Measurements from ENCODE around the gene C1QA.

DNA sequence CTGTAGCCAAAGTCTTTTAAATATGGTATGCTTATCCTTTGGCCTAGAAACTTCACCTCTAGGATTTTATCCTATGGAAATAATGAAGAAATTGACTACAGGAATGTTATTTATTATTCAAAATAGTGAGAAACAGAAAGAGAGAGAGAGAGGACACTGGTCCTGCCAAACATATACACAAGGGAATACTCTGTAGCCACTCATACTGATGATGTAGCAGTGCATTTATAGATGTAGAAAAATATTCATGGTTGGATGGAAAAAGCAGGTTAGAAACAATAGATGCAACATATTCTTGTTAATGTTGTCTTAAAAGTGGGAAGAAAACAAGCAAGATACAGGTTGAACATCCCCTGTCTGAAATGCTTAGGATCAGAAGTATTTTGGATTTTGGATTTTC is 52.0 kb downstream of the C1QA start:
- TF ChIP-seq, protein P1, sequence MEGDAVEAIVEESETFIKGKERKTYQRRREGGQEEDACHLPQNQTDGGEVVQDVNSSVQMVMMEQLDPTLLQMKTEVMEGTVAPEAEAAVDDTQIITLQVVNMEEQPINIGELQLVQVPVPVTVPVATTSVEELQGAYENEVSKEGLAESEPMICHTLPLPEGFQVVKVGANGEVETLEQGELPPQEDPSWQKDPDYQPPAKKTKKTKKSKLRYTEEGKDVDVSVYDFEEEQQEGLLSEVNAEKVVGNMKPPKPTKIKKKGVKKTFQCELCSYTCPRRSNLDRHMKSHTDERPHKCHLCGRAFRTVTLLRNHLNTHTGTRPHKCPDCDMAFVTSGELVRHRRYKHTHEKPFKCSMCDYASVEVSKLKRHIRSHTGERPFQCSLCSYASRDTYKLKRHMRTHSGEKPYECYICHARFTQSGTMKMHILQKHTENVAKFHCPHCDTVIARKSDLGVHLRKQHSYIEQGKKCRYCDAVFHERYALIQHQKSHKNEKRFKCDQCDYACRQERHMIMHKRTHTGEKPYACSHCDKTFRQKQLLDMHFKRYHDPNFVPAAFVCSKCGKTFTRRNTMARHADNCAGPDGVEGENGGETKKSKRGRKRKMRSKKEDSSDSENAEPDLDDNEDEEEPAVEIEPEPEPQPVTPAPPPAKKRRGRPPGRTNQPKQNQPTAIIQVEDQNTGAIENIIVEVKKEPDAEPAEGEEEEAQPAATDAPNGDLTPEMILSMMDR (IDR thresholded peaks at IDR 0.05; ENCODE audit: poor library complexity, severe bottlenecking): no peak
- TF ChIP-seq, protein P2, sequence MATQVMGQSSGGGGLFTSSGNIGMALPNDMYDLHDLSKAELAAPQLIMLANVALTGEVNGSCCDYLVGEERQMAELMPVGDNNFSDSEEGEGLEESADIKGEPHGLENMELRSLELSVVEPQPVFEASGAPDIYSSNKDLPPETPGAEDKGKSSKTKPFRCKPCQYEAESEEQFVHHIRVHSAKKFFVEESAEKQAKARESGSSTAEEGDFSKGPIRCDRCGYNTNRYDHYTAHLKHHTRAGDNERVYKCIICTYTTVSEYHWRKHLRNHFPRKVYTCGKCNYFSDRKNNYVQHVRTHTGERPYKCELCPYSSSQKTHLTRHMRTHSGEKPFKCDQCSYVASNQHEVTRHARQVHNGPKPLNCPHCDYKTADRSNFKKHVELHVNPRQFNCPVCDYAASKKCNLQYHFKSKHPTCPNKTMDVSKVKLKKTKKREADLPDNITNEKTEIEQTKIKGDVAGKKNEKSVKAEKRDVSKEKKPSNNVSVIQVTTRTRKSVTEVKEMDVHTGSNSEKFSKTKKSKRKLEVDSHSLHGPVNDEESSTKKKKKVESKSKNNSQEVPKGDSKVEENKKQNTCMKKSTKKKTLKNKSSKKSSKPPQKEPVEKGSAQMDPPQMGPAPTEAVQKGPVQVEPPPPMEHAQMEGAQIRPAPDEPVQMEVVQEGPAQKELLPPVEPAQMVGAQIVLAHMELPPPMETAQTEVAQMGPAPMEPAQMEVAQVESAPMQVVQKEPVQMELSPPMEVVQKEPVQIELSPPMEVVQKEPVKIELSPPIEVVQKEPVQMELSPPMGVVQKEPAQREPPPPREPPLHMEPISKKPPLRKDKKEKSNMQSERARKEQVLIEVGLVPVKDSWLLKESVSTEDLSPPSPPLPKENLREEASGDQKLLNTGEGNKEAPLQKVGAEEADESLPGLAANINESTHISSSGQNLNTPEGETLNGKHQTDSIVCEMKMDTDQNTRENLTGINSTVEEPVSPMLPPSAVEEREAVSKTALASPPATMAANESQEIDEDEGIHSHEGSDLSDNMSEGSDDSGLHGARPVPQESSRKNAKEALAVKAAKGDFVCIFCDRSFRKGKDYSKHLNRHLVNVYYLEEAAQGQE (IDR thresholded peaks at IDR 0.05; ENCODE audit: borderline replicate concordance): no peak
- TF ChIP-seq EP300 (conservative IDR thresholded peaks at IDR 0.05; ENCODE audit: poor library complexity, severe bottlenecking): no peak
- TF ChIP-seq POLR2AphosphoS5 (IDR thresholded peaks at IDR 0.05): no peak
- TF ChIP-seq EZH2 (IDR thresholded peaks at IDR 0.05; ENCODE audit: borderline replicate concordance, insufficient read depth, low read length, poor library complexity, severe bottlenecking): no peak
- no peak for TF ChIP-seq TAF1 (IDR thresholded peaks at IDR 0.05; ENCODE audit: low read depth)
- TF ChIP-seq RAD21 (conservative IDR thresholded peaks at IDR 0.05): no peak
- TF ChIP-seq SMC3 (conservative IDR thresholded peaks at IDR 0.05; ENCODE audit: poor library complexity): no peak

Measured in neural cell (in vitro differentiated cells).